ENCODE results near the gene TOMM7.
"Not testable (repeated sequence)": the region's sequence is repeated elsewhere in the genome, so short reads cannot be mapped to it uniquely, and the experiment has no call there.

The TOMM7 gene

DNA sequence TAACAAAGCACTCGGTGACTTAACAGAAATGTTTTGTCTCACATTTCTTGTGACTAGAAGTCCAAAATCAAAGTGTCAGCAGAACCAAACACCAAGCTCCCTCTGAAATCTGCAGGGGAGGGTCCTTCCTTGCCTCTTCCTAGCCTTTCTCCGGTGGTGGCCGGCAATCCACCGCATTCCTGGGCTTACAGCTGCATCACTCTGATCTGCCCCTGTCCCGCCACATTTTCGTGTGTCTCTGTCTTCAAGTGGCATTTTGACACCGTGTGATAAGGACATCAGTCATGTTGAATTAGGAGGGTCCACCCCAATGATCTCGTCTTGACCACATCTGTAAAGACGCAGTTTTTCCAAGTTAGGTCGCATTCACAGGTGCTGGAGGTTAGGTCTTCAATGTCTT is 30.5 kb upstream of the TOMM7 start:
- no peak for FAIRE-seq

DNA sequence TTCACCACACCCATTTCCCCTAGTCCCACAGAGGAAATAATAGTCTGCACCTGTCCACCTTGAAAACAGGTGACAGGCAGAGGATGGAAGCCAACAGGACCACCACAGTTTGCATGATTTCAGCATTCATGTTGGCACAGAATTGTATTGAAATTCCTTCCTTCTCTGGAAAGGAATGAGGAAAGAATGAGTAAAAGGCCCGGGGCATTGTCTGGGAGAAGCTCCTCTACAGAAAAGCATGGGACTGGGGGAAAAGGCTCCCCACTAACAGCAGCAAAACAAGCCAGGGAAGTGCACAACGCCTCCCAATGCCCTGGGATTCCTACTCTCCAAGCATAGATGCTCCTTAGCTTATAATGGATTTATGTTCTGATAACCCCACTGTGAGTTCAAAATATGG is 28.5 kb upstream of the TOMM7 start:
- FAIRE-seq = no peak

DNA sequence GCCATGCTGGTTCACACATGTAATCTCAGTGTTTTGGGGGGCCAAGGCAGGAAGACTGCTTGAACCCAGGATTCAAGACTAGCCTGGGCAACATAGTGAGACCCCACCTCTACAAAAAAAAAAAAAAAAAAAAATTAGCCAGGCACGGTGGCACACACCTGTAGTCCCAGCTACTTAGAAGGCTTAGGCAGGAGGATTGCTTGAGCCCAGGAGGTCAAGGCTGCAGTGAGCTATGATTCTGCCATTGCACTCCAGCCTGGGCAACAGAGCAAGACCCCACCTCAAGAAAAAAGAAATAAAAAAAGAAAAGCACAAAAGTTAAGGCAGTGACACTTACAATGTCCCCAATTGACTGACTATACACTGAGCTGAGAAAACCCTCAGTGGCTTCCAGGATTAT is 27.7 kb upstream of the TOMM7 start:
- not testable (repeated sequence) for FAIRE-seq

DNA sequence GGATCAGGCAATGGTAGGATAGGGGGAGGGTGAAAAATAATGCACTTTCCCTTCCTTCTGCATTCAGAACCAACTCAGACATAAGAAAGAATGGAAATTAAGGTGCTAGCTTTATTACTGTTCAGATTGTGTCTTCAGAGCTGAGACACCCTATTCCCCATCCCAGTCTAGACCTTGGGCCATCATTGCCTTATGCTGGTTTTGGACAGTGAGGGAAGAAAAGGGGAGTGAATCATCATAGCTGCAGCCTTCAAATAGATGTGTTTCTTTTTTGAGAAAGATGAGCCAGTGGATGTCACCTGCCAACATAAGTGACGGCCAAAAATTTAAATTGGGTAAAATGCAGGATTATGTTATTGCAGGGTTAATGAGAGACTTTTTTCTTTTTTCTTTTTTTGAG is 27.0 kb upstream of the TOMM7 start:
- FAIRE-seq = no peak

- FAIRE-seq = no peak
These were observed 26.5 kb upstream of the TOMM7 start for GRCh38 chr7:22849172-22849571.

DNA sequence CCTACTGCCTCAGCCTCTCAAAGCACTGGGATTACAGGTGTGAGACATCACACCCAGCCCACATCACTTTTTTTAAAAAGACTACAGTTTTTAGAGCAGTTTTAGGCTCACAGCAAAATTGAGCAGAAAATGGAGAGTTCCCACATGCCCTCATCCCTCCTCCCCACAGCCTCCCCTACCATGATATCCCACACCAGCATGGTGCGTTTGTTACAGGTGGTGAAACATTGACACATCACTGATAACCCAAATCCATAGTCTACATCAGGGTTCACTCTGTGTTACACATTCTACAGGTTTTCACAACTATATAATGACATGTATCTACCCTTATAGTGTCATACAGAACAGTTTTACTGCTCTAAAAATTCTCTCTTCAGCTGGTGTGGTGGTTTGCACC is 24.3 kb upstream of the TOMM7 start:
- FAIRE-seq = no peak

GRCh38 chr7:22845221-22845834 is 22.7 kb upstream of the TOMM7 start:
- FAIRE-seq = no peak

GRCh38 chr7:22843681-22844309 is 21.1 kb upstream of the TOMM7 start:
- FAIRE-seq = no peak

GRCh38 chr7:22842973-22843372 is 20.3 kb upstream of the TOMM7 start:
- FAIRE-seq = no peak

GRCh38 chr7:22842383-22842941 is 19.8 kb upstream of the TOMM7 start:
- FAIRE-seq = no peak

GRCh38 chr7:22841954-22842353 is 19.3 kb upstream of the TOMM7 start:
- FAIRE-seq = no peak

- FAIRE-seq = no peak
These were observed 14.7 kb upstream of the TOMM7 start for GRCh38 chr7:22837308-22837707.

- not testable (repeated sequence) for FAIRE-seq
These were observed 13.9 kb upstream of the TOMM7 start for GRCh38 chr7:22836506-22836905.

DNA sequence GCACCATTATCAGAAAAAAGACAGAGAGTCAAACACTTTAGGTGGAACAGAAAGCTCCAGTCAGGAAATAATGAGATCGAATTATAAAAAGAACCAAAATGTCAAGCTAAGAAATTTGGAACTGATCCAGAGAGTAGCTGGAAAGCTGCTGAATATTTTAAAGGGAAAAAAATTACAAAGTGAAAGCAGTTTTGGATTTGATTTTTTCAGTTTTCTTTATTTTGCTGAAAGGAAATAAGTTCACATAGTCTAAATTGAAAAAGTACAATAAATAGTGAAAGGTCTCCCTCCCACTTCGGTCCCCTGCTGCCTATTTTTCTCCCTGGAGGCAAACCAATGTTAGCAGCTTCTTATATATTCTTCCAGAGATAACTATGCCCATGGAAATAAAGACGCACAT is 11.3 kb upstream of the TOMM7 start:
- FAIRE-seq = no peak

DNA sequence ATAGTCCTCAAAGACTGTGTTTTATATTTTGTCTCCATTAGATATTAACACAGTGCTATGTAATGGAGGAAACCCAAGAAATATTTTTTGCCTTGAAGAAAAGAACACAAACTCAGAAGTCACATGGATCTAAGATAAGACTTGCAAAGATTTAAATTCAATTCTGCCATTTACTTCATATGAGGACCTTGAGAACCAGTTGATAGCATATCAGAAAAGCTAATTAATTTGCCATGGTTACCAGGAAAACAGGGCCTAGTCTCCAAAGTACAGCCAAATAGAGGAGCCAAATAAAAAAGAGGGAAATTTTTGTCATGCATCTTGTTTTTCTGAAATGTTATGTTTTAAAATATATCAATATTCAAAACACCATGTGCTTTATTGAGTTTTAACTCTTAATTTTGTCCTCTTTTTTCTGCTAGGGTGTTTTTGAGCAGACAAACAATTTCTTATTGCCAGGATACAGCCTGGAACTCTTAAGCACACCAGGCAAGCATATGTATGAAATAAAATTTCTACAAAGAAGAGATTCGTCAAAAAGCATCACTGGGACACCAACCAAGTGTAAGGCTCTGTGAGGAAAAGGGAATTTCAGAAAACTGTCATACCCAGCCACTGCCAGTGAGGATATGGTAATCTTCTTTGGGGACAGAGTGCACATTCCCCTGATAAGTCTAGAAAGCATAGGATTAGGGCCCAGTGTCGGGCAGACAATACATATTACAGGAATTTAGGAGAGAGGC is 10.6 kb upstream of the TOMM7 start:
- no peak for FAIRE-seq

DNA sequence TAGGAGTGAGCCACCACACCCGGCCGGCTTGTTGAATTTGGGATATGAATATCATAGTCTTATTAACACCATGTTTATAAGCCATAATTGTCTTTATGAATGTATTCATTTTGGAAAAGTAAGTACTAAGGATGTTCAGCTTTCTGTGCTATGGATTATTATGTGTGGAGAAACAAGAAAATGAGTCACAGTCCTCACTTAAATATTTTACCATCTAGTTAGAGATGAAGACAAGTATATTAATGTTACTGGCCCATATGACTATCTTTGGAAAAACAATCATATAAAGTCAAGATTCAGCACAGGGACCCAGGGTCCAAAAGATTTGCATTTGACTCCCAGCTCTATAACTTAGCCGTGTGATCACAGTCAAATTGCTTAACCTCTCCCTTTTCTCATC is 9.8 kb upstream of the TOMM7 start:
- FAIRE-seq = no peak

- no peak for FAIRE-seq
These were observed 9.1 kb upstream of the TOMM7 start for GRCh38 chr7:22831602-22832305.

- FAIRE-seq = no peak
These were observed 4.9 kb upstream of the TOMM7 start for GRCh38 chr7:22827563-22827962.

DNA sequence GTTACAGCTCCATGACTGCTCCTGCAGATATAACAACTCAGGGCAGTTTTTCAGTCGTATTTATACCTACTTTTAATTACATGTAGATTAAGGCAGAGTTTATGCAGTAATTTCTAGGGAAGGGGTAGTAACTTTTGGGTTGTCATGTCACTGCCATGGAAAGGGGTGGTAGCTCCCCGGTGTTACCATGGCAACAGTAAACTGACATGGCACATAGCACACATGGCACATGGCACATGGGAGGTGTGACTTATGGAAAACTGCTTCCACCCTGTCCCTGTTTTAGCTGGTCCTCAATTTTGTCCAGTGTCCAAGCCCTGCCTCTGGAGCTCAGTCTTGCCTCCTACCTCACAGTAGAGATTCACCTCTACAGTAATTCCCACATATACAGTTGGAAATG is 3.9 kb upstream of the TOMM7 start:
- FAIRE-seq = no peak

DNA sequence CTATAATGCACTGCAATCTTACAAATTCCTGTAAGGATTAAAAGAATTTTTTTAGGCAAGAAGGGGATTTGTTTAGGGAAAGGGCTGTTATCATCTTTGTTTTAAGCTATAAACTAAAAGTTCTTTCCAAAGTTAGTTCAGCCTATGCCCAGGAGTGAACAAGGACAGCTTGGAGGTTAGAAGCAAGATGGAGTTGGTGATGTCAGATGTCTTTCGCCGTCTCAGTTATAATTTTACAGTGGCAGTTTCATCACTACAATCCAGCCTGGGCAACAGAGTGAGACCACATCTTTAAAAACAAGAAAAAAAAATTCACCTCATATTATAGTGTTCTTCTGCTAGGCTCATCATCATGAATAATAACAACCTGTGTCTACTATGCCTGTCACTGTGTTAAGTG is 2.1 kb upstream of the TOMM7 start:
- no peak for FAIRE-seq

DNA sequence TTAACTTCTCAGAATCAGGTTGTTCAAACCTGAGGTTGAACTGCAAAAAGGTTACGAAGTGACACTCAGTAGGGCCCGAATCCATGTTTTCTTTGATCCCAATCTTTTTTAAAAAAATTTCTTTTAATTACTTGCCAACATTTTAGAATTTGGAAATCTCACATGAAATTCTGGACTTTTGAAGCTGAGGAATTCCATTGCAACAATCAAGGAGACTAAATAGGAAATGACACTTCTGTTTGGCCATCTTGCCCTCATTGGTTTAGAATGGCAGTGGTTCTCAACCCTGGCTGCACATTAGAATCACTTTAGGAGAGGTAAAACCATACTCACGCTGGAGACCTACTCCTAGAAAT is 471 bp upstream of the TOMM7 start:
- no peak for FAIRE-seq

- no peak for FAIRE-seq
These were observed 755 bp downstream of the TOMM7 start for GRCh38 chr7:22821702-22822485.

- FAIRE-seq = no peak
These were observed 3.2 kb downstream of the TOMM7 start for GRCh38 chr7:22819476-22819875.
